ENCODE results near the gene RNF128.

The RNF128 gene

DNA sequence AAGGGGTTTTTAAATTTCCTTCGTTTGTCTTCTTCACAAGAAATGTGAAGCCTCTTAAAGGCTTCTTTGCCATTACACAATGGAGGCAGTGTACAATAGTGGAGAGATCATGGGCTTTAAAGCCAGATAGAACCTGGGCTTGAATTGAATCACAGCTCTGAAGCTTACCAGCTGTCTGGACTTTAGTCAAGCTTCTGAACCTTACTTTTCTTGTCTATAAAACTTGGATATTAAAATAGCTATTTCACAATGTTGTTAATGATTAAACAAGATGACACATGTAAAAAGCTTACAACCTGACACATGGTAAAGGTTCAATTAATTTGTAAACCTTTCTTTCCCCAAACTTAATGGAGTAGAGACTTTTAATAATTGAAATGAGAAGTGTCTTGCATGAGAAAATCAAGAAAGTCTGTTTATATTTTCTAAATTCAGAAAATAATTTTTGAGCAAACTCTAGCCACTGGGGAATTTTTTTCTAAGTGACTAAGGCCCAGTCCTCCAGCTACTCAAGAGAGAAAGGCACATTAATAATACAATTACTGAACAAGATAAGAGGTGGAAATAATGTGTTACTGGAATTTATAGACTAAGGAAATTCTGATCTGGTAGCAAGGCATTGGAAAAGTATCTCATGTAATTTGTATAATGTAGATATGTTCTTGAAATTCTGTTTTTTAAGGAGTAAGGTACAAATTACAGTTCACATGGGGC lies 54.3 kb downstream of the RNF128 start:
- DNase-seq (ENCODE audit: extremely low spot score): no peak
- ChIA-PET POLR2A (no interaction called here), CTCF (no interaction called here)
- TF ChIP-seq ARNT (IDR thresholded peaks at IDR 0.05): no peak
- TF ChIP-seq BHLHE40 (IDR thresholded peaks at IDR 0.05; ENCODE audit: borderline replicate concordance): no peak
- TF ChIP-seq, protein P1, sequence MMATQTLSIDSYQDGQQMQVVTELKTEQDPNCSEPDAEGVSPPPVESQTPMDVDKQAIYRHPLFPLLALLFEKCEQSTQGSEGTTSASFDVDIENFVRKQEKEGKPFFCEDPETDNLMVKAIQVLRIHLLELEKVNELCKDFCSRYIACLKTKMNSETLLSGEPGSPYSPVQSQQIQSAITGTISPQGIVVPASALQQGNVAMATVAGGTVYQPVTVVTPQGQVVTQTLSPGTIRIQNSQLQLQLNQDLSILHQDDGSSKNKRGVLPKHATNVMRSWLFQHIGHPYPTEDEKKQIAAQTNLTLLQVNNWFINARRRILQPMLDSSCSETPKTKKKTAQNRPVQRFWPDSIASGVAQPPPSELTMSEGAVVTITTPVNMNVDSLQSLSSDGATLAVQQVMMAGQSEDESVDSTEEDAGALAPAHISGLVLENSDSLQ (IDR thresholded peaks at IDR 0.05): no peak
- no peak for TF ChIP-seq SUZ12 (IDR thresholded peaks at IDR 0.05)
- no peak for TF ChIP-seq FOXK2 (IDR thresholded peaks at IDR 0.05)
- no peak for TF ChIP-seq FOXM1 (IDR thresholded peaks at IDR 0.05; ENCODE audit: borderline replicate concordance)
- no peak for TF ChIP-seq ZNF384 (IDR thresholded peaks at IDR 0.05)
- no peak for TF ChIP-seq NFRKB (IDR thresholded peaks at IDR 0.05)
- TF ChIP-seq HDGF (IDR thresholded peaks at IDR 0.05; ENCODE audit: borderline replicate concordance): no peak
- no peak for TF ChIP-seq ELF4 (IDR thresholded peaks at IDR 0.05)
- TF ChIP-seq L3MBTL2 (conservative IDR thresholded peaks at IDR 0.05): no peak
- no peak for TF ChIP-seq TARDBP (IDR thresholded peaks at IDR 0.05)
- TF ChIP-seq LEF1 (IDR thresholded peaks at IDR 0.05; ENCODE audit: borderline replicate concordance): no peak
- no peak for TF ChIP-seq FOXA1 (IDR thresholded peaks at IDR 0.05)
- TF ChIP-seq CTBP1 (IDR thresholded peaks at IDR 0.05; ENCODE audit: borderline replicate concordance): no peak
- no peak for TF ChIP-seq SP1 (IDR thresholded peaks at IDR 0.05)

DNA sequence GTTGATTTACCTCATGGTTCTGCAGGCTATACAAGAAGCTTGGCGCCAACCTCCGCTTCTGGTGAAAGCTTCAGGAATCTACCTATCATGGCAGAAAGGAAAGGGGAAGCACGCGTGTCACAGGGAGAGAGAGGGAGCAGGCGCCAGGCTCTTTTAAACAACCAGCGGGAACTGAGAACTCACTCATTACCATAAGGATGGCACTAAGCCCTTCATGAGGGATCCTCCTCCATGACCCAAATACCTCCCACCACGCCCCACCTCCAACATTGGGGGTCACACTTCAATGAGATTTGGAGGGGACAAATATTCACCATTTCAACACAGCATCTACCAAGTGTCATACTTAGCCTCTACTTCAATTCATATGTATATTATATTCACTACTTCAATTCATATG lies 57.2 kb downstream of the RNF128 start:
- ChIA-PET POLR2A (no interaction called here), CTCF (no interaction called here)
- TF ChIP-seq FOXK2 (IDR thresholded peaks at IDR 0.05): no peak
- no peak for TF ChIP-seq L3MBTL2 (conservative IDR thresholded peaks at IDR 0.05)
- no peak for TF ChIP-seq HDGF (IDR thresholded peaks at IDR 0.05; ENCODE audit: borderline replicate concordance)
- no peak for TF ChIP-seq ELF4 (IDR thresholded peaks at IDR 0.05)
- TF ChIP-seq, protein P1 (IDR thresholded peaks at IDR 0.05): no peak
- no peak for TF ChIP-seq BHLHE40 (IDR thresholded peaks at IDR 0.05; ENCODE audit: borderline replicate concordance)
- no peak for TF ChIP-seq LEF1 (IDR thresholded peaks at IDR 0.05; ENCODE audit: borderline replicate concordance)
- no peak for TF ChIP-seq TARDBP (IDR thresholded peaks at IDR 0.05)
- no peak for TF ChIP-seq FOXM1 (IDR thresholded peaks at IDR 0.05; ENCODE audit: borderline replicate concordance)
- no peak for TF ChIP-seq ZNF384 (IDR thresholded peaks at IDR 0.05)
- TF ChIP-seq NFRKB (IDR thresholded peaks at IDR 0.05): no peak
- TF ChIP-seq ARNT (IDR thresholded peaks at IDR 0.05): no peak
- DNase-seq (ENCODE audit: extremely low spot score): no peak

DNA sequence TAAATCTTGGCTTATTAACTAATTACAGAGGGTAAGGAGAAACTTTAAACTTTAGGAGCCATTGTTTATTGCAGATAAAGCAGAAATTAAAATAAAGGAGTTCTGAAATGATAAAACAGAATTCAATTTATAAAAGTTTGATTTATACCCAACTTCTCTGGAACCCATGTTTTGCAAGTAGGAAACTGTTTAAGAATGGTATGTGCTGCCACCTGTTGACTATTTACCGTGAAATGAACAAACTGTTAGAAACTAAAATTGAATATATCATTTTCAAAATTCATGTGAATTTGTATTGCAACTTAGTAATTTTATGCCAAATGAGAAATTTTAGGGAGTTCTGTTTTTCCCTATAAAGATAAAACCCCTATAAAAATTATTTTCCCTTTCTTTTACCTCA lies 65.0 kb downstream of the RNF128 start:
- POLR2A ChIA-PET: no interaction called here
- no peak for DNase-seq (ENCODE audit: extremely low spot score)

DNA sequence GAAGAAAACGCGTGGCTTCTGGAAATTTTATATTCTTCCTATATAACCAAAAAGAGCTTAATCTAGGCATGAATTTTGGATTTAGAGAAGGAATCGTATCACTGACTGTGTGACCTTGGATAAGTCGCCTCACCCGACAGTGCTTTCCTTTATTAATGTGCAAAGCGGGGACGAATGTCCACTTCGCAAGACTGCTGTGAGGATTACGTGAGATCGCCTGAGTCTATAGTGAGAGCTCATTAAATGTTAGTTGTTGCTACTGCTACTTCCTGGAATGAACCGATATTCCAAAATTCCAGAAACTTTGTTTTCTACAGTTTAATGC lies 75.5 kb downstream of the RNF128 start:
- ChIA-PET CTCF (no interaction called here), POLR2A (interaction anchor here (1.2 to 1.4 kb wide), 2 partner anchors 20 to 75 kb away, joined by 3 to 8 read pairs; partner anchors contain the start of gene RNF128)
- peak; percentile 27 for DNase-seq (ENCODE audit: extremely low spot score)
- no peak for TF ChIP-seq FOXA1 (IDR thresholded peaks at IDR 0.05)
- no peak for TF ChIP-seq FOXK2 (IDR thresholded peaks at IDR 0.05)
- no peak for TF ChIP-seq CTBP1 (IDR thresholded peaks at IDR 0.05; ENCODE audit: borderline replicate concordance)
- TF ChIP-seq FOXM1 (IDR thresholded peaks at IDR 0.05; ENCODE audit: borderline replicate concordance): no peak

More for the DNA sequence above, 65.0 kb downstream of the RNF128 start:
- TF ChIP-seq ELF4 (IDR thresholded peaks at IDR 0.05) (no peak), ARNT (IDR thresholded peaks at IDR 0.05) (no peak), ZNF384 (IDR thresholded peaks at IDR 0.05) (no peak), FOXK2 (IDR thresholded peaks at IDR 0.05) (no peak), TARDBP (IDR thresholded peaks at IDR 0.05) (no peak), BHLHE40 (IDR thresholded peaks at IDR 0.05; ENCODE audit: borderline replicate concordance) (no peak), HDGF (IDR thresholded peaks at IDR 0.05; ENCODE audit: borderline replicate concordance) (no peak), SUZ12 (IDR thresholded peaks at IDR 0.05) (no peak), FOXA1 (IDR thresholded peaks at IDR 0.05) (no peak), NFRKB (IDR thresholded peaks at IDR 0.05) (no peak)
- TF ChIP-seq, protein P1 (IDR thresholded peaks at IDR 0.05): no peak
- CTCF ChIA-PET: no interaction called here

DNA sequence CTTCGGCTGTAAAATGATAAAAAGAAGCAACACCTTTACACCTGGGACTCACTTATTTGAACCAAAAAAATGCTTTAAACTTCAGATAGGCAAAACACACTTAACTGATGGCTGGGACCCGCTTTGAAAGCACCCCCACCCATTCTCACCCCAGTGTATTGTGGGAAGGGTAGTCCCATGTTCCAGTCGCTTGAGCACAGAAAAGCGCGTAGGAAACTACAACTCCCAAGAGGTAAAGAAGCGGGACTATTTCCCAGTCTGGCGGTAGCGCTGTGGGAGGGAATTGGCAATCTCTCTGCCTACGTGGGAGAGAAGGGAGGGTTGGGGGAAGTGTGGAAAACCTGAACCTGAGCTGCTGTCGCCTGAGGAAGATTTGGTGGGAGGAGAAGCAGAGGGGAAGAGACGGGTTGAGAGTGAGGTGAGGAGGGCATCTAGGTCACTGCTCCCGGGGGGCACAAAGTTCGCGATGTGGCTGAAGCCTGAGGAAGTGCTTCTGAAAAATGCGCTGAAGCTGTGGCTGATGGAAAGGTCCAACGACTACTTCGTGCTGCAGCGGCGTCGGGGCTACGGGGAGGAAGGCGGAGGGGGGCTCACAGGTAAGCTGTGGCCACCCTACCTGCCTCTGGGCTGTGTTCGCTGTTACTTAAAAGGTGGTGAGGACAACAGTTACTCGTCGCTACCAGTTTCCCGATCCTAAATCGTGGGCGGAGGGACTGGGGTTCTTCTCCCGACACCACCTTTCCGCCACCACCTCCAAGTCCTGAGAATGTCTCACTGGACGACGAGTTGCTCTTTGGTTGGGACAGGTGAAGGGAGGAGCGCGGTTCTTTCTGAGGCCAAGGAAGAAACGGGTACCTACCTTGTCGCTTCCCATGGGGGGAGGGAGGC lies 76.1 kb downstream of the RNF128 start, which contains the start of gene TBC1D8B:
TSS of gene TBC1D8B (plus strand) at position 286 of the 888 bp plus-strand sequence. CDS start at position 467, 181 bp downstream.
- ChIA-PET POLR2A (interaction anchor here (1.2 to 1.4 kb wide), 2 partner anchors 20 to 76 kb away, joined by 3 to 8 read pairs; partner anchors contain the start of gene RNF128), CTCF (no interaction called here)
- TF ChIP-seq LEF1 (IDR thresholded peaks at IDR 0.05; ENCODE audit: borderline replicate concordance): no peak
- TF ChIP-seq ELF4 (IDR thresholded peaks at IDR 0.05): peak; percentile 63
- TF ChIP-seq L3MBTL2 (conservative IDR thresholded peaks at IDR 0.05): peak; percentile 66; the same call in 1 of the 2 replicates
- peak; percentile 17; the same call in 1 of the 2 replicates for TF ChIP-seq CTBP1 (IDR thresholded peaks at IDR 0.05; ENCODE audit: borderline replicate concordance)
- TF ChIP-seq BHLHE40 (IDR thresholded peaks at IDR 0.05; ENCODE audit: borderline replicate concordance): no peak
- TF ChIP-seq SUZ12 (IDR thresholded peaks at IDR 0.05): peak; percentile 84
- no peak for TF ChIP-seq FOXA1 (IDR thresholded peaks at IDR 0.05)
- TF ChIP-seq FOXM1 (IDR thresholded peaks at IDR 0.05; ENCODE audit: borderline replicate concordance): no peak
- TF ChIP-seq FOXK2 (IDR thresholded peaks at IDR 0.05): no peak
- TF ChIP-seq, protein P1 (IDR thresholded peaks at IDR 0.05): no peak
- TF ChIP-seq ZNF384 (IDR thresholded peaks at IDR 0.05): no peak
- peak; percentile 82 for DNase-seq (ENCODE audit: extremely low spot score)
